H9 (cell line): ENCODE data around the gene TAS2R30. TPM values are rescaled to one million over a fixed set of nuclear protein-coding genes. Genes with fewer than 3 reads are reported as not detected.
"Not testable (repeated sequence)": the region's sequence is repeated elsewhere in the genome, so short reads cannot be mapped to it uniquely, and the experiment has no call there.

ENCODE experiments used
- DNase-seq: peaks from one replicate; pipeline ENCODE4 v3.0.0-alpha.2; 2017
- H2AFZ ChIP-seq: one replicate; pipeline ENCODE4 v1.6.1; 2013; ENCODE audit warnings: mild to moderate bottlenecking, low read length, control low read depth, moderate library complexity
- H2AK5ac ChIP-seq: 2 replicates; pipeline ENCODE4 v1.6.1; 2013; ENCODE audit warnings: low read length, control low read depth, mixed read lengths; ENCODE audit not compliant: insufficient read length
- H2BK120ac ChIP-seq: one replicate; pipeline ENCODE4 v1.6.1; 2013; ENCODE audit warnings: low read depth, mild to moderate bottlenecking, low read length, control low read depth, inconsistent platforms; ENCODE audit not compliant: poor library complexity, severe bottlenecking
- H2BK12ac ChIP-seq: 2 replicates; pipeline ENCODE4 v1.6.1; 2013; ENCODE audit warnings: low read length, control low read depth, mixed read lengths, low read depth; ENCODE audit not compliant: insufficient read length
- H2BK15ac ChIP-seq: 2 replicates; pipeline ENCODE4 v1.6.1; 2013; ENCODE audit warnings: low read depth, low read length, control low read depth
- H2BK20ac ChIP-seq: one replicate; pipeline ENCODE4 v1.6.1; 2013; ENCODE audit warnings: low read depth, mild to moderate bottlenecking, low read length, control low read depth, inconsistent platforms; ENCODE audit not compliant: poor library complexity, severe bottlenecking
- H2BK5ac ChIP-seq: 2 replicates; pipeline ENCODE4 v1.6.1; 2013; ENCODE audit warnings: low read length, control low read depth, mixed read lengths; ENCODE audit not compliant: insufficient read length
- H3K14ac ChIP-seq: 2 replicates; pipeline ENCODE4 v1.6.1; 2013; ENCODE audit warnings: low read length, control low read depth; ENCODE audit not compliant: insufficient read depth
- H3K18ac ChIP-seq: 2 replicates; pipeline ENCODE4 v1.6.1; 2013; ENCODE audit warnings: low read depth, mild to moderate bottlenecking, mixed read lengths, low read length, control low read depth; ENCODE audit not compliant: insufficient read length
- H3K23ac ChIP-seq: 2 replicates; pipeline ENCODE4 v1.6.1; 2013; ENCODE audit warnings: low read length, control low read depth, mixed read lengths, low read depth; ENCODE audit not compliant: insufficient read length
- H3K23me2 ChIP-seq: 2 replicates; pipeline ENCODE4 v1.6.1; 2013; ENCODE audit warnings: low read depth, mild to moderate bottlenecking, mixed read lengths, low read length, control low read depth; ENCODE audit not compliant: insufficient read length, poor library complexity, severe bottlenecking
- H3K27ac ChIP-seq: 2 replicates; pipeline ENCODE4 v1.5.1; 2013; ENCODE audit warnings: low read length, control low read depth, mixed read lengths, low read depth; ENCODE audit not compliant: insufficient read length
- H3K27me3 ChIP-seq: 2 replicates; pipeline ENCODE4 v1.6.1; 2013; ENCODE audit warnings: low read length, control low read depth, inconsistent platforms; ENCODE audit not compliant: insufficient read depth
- H3K4ac ChIP-seq: 2 replicates; pipeline ENCODE4 v1.6.1; 2013; ENCODE audit warnings: low read depth, mild to moderate bottlenecking, control low read depth, inconsistent platforms, low read length, moderate library complexity
- H3K4me1 ChIP-seq: 2 replicates; pipeline ENCODE4 v1.6.1; 2013; ENCODE audit warnings: low read length, control low read depth, inconsistent platforms; ENCODE audit not compliant: insufficient read depth
- H3K4me2 ChIP-seq: 2 replicates; pipeline ENCODE4 v1.6.1; 2013; ENCODE audit warnings: low read length, control low read depth, mixed read lengths; ENCODE audit not compliant: insufficient read length, insufficient read depth
- H3K56ac ChIP-seq: 2 replicates; pipeline ENCODE4 v1.6.1; 2013; ENCODE audit warnings: low read depth, mild to moderate bottlenecking, mixed read lengths, low read length, control low read depth; ENCODE audit not compliant: insufficient read length
- H3K79me1 ChIP-seq: 2 replicates; pipeline ENCODE4 v1.6.1; 2013; ENCODE audit warnings: low read depth, mild to moderate bottlenecking, moderate library complexity, low read length, control low read depth, inconsistent platforms; ENCODE audit not compliant: insufficient read depth, poor library complexity, severe bottlenecking
- H3K79me2 ChIP-seq: 2 replicates; pipeline ENCODE4 v1.6.1; 2013; ENCODE audit warnings: low read length, control low read depth, inconsistent platforms; ENCODE audit not compliant: insufficient read depth
- H3K9ac ChIP-seq: 2 replicates; pipeline ENCODE4 v1.6.1; 2013; ENCODE audit warnings: low read length, control low read depth, mixed read lengths; ENCODE audit not compliant: insufficient read length; ENCODE audit errors: extremely low read depth
- H3K9me3 ChIP-seq: one replicate; pipeline ENCODE4 v1.6.1; 2013; ENCODE audit warnings: low read depth, low read length, inconsistent platforms; ENCODE audit not compliant: control insufficient read depth
- H3T11ph ChIP-seq: one replicate; pipeline ENCODE4 v1.6.1; 2013; ENCODE audit warnings: mild to moderate bottlenecking, low read length, control low read depth, inconsistent platforms
- H4K20me1 ChIP-seq: one replicate; pipeline ENCODE4 v1.6.1; 2013; ENCODE audit not compliant: control insufficient read depth, insufficient read length, insufficient read depth
- H4K5ac ChIP-seq: 2 replicates; pipeline ENCODE4 v1.6.1; 2013; ENCODE audit warnings: low read depth, mild to moderate bottlenecking, mixed read lengths, low read length, control low read depth; ENCODE audit not compliant: insufficient read length
- H4K8ac ChIP-seq: replicated peaks from 2 replicates; pipeline ENCODE4 v1.6.1; 2013; ENCODE audit warnings: low read length, control low read depth, mixed read lengths, low read depth; ENCODE audit not compliant: insufficient read length
- H4K91ac ChIP-seq: 2 replicates; pipeline ENCODE4 v1.6.1; 2013; ENCODE audit warnings: low read depth, mild to moderate bottlenecking, moderate library complexity, mixed read lengths, low read length, control low read depth; ENCODE audit not compliant: insufficient read length
- H3K27ac Mint-ChIP-seq, 3 experiments: 2 replicates in 2 of 3; 3 replicates in 1 of 3; pipeline ENCODE4 v1.8.0; 2020 to 2021; ENCODE audit warnings: mixed read lengths in 3 of 3, mild to moderate bottlenecking in 1 of 3, moderate library complexity in 1 of 3
- H3K27me3 Mint-ChIP-seq: 2 replicates; pipeline ENCODE4 v1.8.0; 2021; ENCODE audit warnings: low read depth, mild to moderate bottlenecking, moderate library complexity, mixed read lengths
- H3K36me3 Mint-ChIP-seq, 3 experiments: 2 replicates in 2 of 3; 3 replicates in 1 of 3; pipeline ENCODE4 v1.8.0; 2020 to 2021; ENCODE audit warnings: low read depth in 3 of 3, mixed read lengths in 3 of 3; ENCODE audit not compliant: insufficient read depth in 1 of 3
- H3K4me1 Mint-ChIP-seq, 2 experiments: 2 replicates each; pipeline ENCODE4 v1.8.0; 2020; ENCODE audit warnings: mixed read lengths in 2 of 2
- H3K4me3 Mint-ChIP-seq, 2 experiments: 2 replicates in 1 of 2; 3 replicates in 1 of 2; pipeline ENCODE4 v1.8.0; 2020 to 2021; ENCODE audit warnings: mild to moderate bottlenecking in 2 of 2, mixed read lengths in 2 of 2, moderate library complexity in 1 of 2
- H3K9me3 Mint-ChIP-seq, 2 experiments: 2 replicates in 1 of 2; 3 replicates in 1 of 2; pipeline ENCODE4 v1.8.0; 2020; ENCODE audit warnings: mild to moderate bottlenecking in 2 of 2, mixed read lengths in 2 of 2, moderate library complexity in 1 of 2
- WGBS: extraction: QIAGEN DNeasy Blood & Tissue Kit; methylation state at CpG from one replicate; pipeline ENCODE4 v1.1.7; 2013; ENCODE audit warnings: missing lambda C conversion rate, low lambda C conversion rate, mixed read lengths; ENCODE audit not compliant: insufficient read length; ENCODE audit errors: extremely low coverage; 5-methylcytosine and 5-hydroxymethylcytosine counted together
- total RNA-seq: library from RNA; stranded (reverse); gene quantifications from 2 replicates; pipeline ENCODE4 v1.2.1, GENCODE V29; 2021

Gene TAS2R30
- total RNA-seq, 1 experiment from 2014 or later, result 2.0 TPM

- H3K23me2 ChIP-seq, H3T11ph ChIP-seq, DNase-seq, H3K18ac ChIP-seq, H3K27me3 ChIP-seq, H3K4me1 Mint-ChIP-seq, H3K79me2 ChIP-seq, H3K9ac ChIP-seq, H2AK5ac ChIP-seq, H3K56ac ChIP-seq, H4K5ac ChIP-seq, H3K4me3 Mint-ChIP-seq, H2BK20ac ChIP-seq, H4K8ac ChIP-seq, H4K91ac ChIP-seq, H3K79me1 ChIP-seq, H2BK5ac ChIP-seq, H3K9me3 ChIP-seq, H2BK120ac ChIP-seq, H4K20me1 ChIP-seq, H3K27ac ChIP-seq, H3K14ac ChIP-seq, H2BK12ac ChIP-seq, H3K4me2 ChIP-seq, H3K23ac ChIP-seq, H3K4me1 ChIP-seq, H2AFZ ChIP-seq, H3K4ac ChIP-seq, H3K27ac Mint-ChIP-seq, H2BK15ac ChIP-seq, H3K27me3 Mint-ChIP-seq: not testable (repeated sequence)
- Mint-ChIP-seq H3K36me3 (peaks cover 73 to 81% (median 77%) of the 10 kb centered on the region in 3 experiments), H3K9me3 (peaks cover 30 to 46% of the 10 kb centered on the region in 2 experiments)
- no CpG with 5 or more reads among the region's 1 CpG for WGBS
Measured at GRCh38 chr12:11111213-11111612, 23.2 kb downstream of the TAS2R30 start.
